K562 (cell line): ENCODE data around the gene ASB7. TPM values are rescaled to one million over a fixed set of nuclear protein-coding genes. Genes with fewer than 3 reads are reported as not detected.

Experiments used
- CREM ChIP-seq: IDR thresholded peaks from 2 replicates; pipeline ENCODE4 v1.6.1; 2014; ENCODE audit warnings: antibody characterized with exemption, low read depth
- SAP30 ChIP-seq: fragments of 200-600 bp; sonication (generic); IDR thresholded peaks from 2 replicates; pipeline ENCODE4 v1.6.1; 2012; ENCODE audit warnings: borderline replicate concordance, low read depth, mild to moderate bottlenecking, moderate library complexity, low read length, control low read depth, inconsistent platforms; ENCODE audit not compliant: insufficient read depth, poor library complexity, severe bottlenecking
- ZBED1 ChIP-seq: IDR thresholded peaks from 2 replicates; pipeline ENCODE4 v1.6.1; 2014
- polyA plus RNA-seq, 8 experiments: library from polyadenylated mRNA; depleted of rRNA in 4 of 8; stranded (reverse) in 5 of 8; unstranded in 3 of 8; fragments of >200 nt; fragmentation: Nextera tagmentation in 2 of 8; fragmentation: Illumina TruSeq in 1 of 8; extraction: Ambion mirVana in 2 of 8; extraction: Trizol in 1 of 8; gene quantifications; 2 replicates each; pipeline versions ENCODE4 v1.2.1 to v1.2.3, GENCODE V29; 2011 to 2014; ENCODE audit warnings: inconsistent platforms in 1 of 8, missing spikeins in 1 of 8
- total RNA-seq, 7 experiments: library from RNA; depleted of rRNA in 6 of 7; stranded (reverse); fragments of >200 nt in 6 of 7; fragmentation: Illumina TruSeq in 2 of 7; extraction: Trizol in 2 of 7; gene quantifications; 2 replicates each; pipeline versions ENCODE4 v1.2.1 to v1.2.3, GENCODE V29; 2011 to 2021; ENCODE audit warnings: low replicate concordance in 1 of 7
- TF ChIP-seq, protein P1 (sequence below): fragments of 450-650 bp; IDR thresholded peaks from 2 replicates; pipeline ENCODE4 v1.7.1; 2018; ENCODE audit warnings: mild to moderate bottlenecking, low read depth; ENCODE audit not compliant: partially characterized antibody
- TF ChIP-seq, protein P2 (sequence below): fragments of 200-800 bp; sonication (Bioruptor generic); IDR thresholded peaks from 2 replicates; pipeline ENCODE4 v1.6.1; 2016; ENCODE audit warnings: missing genetic modification characterization, missing compliant biosample characterization

ASB7 gene
- total and polyA plus RNA-seq, 9 of the 15 experiments (the other 6 are each of a cell fraction or from before 2014, with no cell fraction given), result 1.8 to 10.1 (median 6.8) TPM

DNA sequence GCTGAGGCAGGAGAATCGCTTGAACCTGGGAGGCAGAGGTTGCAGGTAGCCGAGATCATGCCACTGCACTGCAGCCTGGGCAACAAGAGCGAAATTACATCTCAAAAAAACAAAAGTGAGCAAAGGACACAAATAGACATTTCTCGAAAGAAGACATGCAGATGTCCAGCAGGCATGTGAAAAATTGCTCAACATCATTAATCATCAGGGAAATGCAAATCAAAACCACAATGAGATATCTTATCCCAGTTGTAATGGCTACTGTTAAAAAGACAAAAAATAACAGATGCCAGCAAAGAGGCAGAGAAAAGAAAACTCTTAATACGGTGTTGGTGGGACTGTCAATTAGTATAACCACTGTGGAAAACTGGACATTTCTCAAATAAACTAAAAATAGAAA lies 20.9 kb downstream of the ASB7 start (continued):
- TF ChIP-seq, protein P1, sequence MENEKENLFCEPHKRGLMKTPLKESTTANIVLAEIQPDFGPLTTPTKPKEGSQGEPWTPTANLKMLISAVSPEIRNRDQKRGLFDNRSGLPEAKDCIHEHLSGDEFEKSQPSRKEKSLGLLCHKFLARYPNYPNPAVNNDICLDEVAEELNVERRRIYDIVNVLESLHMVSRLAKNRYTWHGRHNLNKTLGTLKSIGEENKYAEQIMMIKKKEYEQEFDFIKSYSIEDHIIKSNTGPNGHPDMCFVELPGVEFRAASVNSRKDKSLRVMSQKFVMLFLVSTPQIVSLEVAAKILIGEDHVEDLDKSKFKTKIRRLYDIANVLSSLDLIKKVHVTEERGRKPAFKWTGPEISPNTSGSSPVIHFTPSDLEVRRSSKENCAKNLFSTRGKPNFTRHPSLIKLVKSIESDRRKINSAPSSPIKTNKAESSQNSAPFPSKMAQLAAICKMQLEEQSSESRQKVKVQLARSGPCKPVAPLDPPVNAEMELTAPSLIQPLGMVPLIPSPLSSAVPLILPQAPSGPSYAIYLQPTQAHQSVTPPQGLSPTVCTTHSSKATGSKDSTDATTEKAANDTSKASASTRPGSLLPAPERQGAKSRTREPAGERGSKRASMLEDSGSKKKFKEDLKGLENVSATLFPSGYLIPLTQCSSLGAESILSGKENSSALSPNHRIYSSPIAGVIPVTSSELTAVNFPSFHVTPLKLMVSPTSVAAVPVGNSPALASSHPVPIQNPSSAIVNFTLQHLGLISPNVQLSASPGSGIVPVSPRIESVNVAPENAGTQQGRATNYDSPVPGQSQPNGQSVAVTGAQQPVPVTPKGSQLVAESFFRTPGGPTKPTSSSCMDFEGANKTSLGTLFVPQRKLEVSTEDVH, result no peak
- TF ChIP-seq, protein P2, sequence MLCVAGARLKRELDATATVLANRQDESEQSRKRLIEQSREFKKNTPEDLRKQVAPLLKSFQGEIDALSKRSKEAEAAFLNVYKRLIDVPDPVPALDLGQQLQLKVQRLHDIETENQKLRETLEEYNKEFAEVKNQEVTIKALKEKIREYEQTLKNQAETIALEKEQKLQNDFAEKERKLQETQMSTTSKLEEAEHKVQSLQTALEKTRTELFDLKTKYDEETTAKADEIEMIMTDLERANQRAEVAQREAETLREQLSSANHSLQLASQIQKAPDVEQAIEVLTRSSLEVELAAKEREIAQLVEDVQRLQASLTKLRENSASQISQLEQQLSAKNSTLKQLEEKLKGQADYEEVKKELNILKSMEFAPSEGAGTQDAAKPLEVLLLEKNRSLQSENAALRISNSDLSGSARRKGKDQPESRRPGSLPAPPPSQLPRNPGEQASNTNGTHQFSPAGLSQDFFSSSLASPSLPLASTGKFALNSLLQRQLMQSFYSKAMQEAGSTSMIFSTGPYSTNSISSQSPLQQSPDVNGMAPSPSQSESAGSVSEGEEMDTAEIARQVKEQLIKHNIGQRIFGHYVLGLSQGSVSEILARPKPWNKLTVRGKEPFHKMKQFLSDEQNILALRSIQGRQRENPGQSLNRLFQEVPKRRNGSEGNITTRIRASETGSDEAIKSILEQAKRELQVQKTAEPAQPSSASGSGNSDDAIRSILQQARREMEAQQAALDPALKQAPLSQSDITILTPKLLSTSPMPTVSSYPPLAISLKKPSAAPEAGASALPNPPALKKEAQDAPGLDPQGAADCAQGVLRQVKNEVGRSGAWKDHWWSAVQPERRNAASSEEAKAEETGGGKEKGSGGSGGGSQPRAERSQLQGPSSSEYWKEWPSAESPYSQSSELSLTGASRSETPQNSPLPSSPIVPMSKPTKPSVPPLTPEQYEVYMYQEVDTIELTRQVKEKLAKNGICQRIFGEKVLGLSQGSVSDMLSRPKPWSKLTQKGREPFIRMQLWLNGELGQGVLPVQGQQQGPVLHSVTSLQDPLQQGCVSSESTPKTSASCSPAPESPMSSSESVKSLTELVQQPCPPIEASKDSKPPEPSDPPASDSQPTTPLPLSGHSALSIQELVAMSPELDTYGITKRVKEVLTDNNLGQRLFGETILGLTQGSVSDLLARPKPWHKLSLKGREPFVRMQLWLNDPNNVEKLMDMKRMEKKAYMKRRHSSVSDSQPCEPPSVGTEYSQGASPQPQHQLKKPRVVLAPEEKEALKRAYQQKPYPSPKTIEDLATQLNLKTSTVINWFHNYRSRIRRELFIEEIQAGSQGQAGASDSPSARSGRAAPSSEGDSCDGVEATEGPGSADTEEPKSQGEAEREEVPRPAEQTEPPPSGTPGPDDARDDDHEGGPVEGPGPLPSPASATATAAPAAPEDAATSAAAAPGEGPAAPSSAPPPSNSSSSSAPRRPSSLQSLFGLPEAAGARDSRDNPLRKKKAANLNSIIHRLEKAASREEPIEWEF (CRISPR knock-in tag), result no peak
- TF ChIP-seq CREM (no peak), ZBED1 (no peak), SAP30 (no peak)
